WTC11 (cell line): ENCODE data around the gene MASP1. TPM values are rescaled to one million over a fixed set of nuclear protein-coding genes. Genes with fewer than 3 reads are reported as not detected.

Experiments
- ATAC-seq: fragments of 200-7000 bp; cut with Tn5 transposase; 2 replicates; pipeline ENCODE4 v1.10.0; 2021; ENCODE audit warnings: mild to moderate bottlenecking, moderate library complexity
- CTCF ChIA-PET: fragments of 300-600 bp; sonication (Branson Sonifier 250); formaldehyde crosslinking; loops from one replicate; lab custom pipeline; 2021; ENCODE audit warnings: antibody characterized with exemption; lab: Charles Lee
- POLR2A ChIA-PET: fragments of 350-600 bp; sonication (Branson Sonifier 250); formaldehyde crosslinking; loops from one replicate; lab custom pipeline; 2021; ENCODE audit warnings: antibody characterized with exemption; lab: Charles Lee
- DNase-seq: peaks from one replicate; pipeline ENCODE4 v3.0.0; 2021; ENCODE audit warnings: low spot score
- H3K27ac Mint-ChIP-seq: 2 replicates; pipeline ENCODE4 v1.8.0; 2021; ENCODE audit warnings: mixed read lengths
- H3K27me3 Mint-ChIP-seq: 2 replicates; pipeline ENCODE4 v1.8.0; 2021; ENCODE audit warnings: low read depth, mild to moderate bottlenecking, moderate library complexity, mixed read lengths
- H3K36me3 Mint-ChIP-seq: 2 replicates; pipeline ENCODE4 v1.8.0; 2021; ENCODE audit warnings: mixed read lengths
- H3K4me1 Mint-ChIP-seq: 2 replicates; pipeline ENCODE4 v1.8.0; 2022; ENCODE audit warnings: mixed read lengths
- H3K4me3 Mint-ChIP-seq: 2 replicates; pipeline ENCODE4 v1.8.0; 2021; ENCODE audit warnings: mild to moderate bottlenecking, moderate library complexity, mixed read lengths
- H3K9me3 Mint-ChIP-seq: 2 replicates; pipeline ENCODE4 v1.8.0; 2021; ENCODE audit warnings: mixed read lengths
- CBFB ChIP-seq: sonication (generic); formaldehyde crosslinking; IDR thresholded peaks from 2 replicates; pipeline ENCODE4 v1.8.1; 2022; ENCODE audit warnings: mild to moderate bottlenecking, low read depth, missing genetic modification reagents
- CREM ChIP-seq: sonication (generic); formaldehyde crosslinking; IDR thresholded peaks from 2 replicates; pipeline ENCODE4 v1.8.1; 2022; ENCODE audit warnings: mild to moderate bottlenecking, missing genetic modification reagents, moderate library complexity
- FOXJ3 ChIP-seq: sonication (generic); formaldehyde crosslinking; IDR thresholded peaks from 2 replicates; pipeline ENCODE4 v1.9.0; 2021; ENCODE audit warnings: missing genetic modification reagents, mild to moderate bottlenecking, borderline replicate concordance
- JAZF1 ChIP-seq: fragments of 250-450 bp; sonication (Bioruptor Pico); IDR thresholded peaks from 2 replicates; pipeline ENCODE4 v1.9.0; 2021; ENCODE audit warnings: moderate library complexity, mild to moderate bottlenecking, inconsistent platforms
- JUN ChIP-seq: sonication (generic); formaldehyde crosslinking; IDR thresholded peaks from 2 replicates; pipeline ENCODE4 v1.8.0; 2023; ENCODE audit warnings: mild to moderate bottlenecking, missing genetic modification reagents
- KAT7 ChIP-seq: sonication (generic); formaldehyde crosslinking; IDR thresholded peaks from 2 replicates; pipeline ENCODE4 v1.8.1; 2023; ENCODE audit warnings: missing genetic modification reagents, mild to moderate bottlenecking, borderline replicate concordance
- NFATC4 ChIP-seq: fragments of 250-450 bp; sonication (Bioruptor Pico); IDR thresholded peaks from 2 replicates; pipeline ENCODE4 v1.9.0; 2021; ENCODE audit warnings: mild to moderate bottlenecking
- NFE2L1 ChIP-seq: sonication (generic); formaldehyde crosslinking; IDR thresholded peaks from 2 replicates; pipeline ENCODE4 v1.8.1; 2023; ENCODE audit warnings: missing genetic modification reagents
- NFYB ChIP-seq: sonication (generic); formaldehyde crosslinking; conservative IDR thresholded peaks from 2 replicates; pipeline ENCODE4 v1.8.0; 2022; ENCODE audit warnings: low read depth, missing genetic modification reagents
- NR2C2 ChIP-seq: sonication (generic); formaldehyde crosslinking; IDR thresholded peaks from 2 replicates; pipeline ENCODE4 v1.8.0; 2022; ENCODE audit warnings: mild to moderate bottlenecking, missing genetic modification reagents
- PRRX2 ChIP-seq: fragments of 250-450 bp; sonication (Bioruptor Pico); IDR thresholded peaks from 2 replicates; pipeline ENCODE4 v1.8.0; 2021; ENCODE audit warnings: mild to moderate bottlenecking
- RORB ChIP-seq: fragments of 250-450 bp; sonication (Bioruptor Pico); IDR thresholded peaks from 2 replicates; pipeline ENCODE4 v1.9.0; 2021; ENCODE audit warnings: mild to moderate bottlenecking
- ZBTB21 ChIP-seq: sonication (generic); formaldehyde crosslinking; IDR thresholded peaks from 2 replicates; pipeline ENCODE4 v1.8.1; 2023; ENCODE audit warnings: mild to moderate bottlenecking, missing genetic modification reagents, borderline replicate concordance
- ZNF121 ChIP-seq: sonication (generic); formaldehyde crosslinking; IDR thresholded peaks from 2 replicates; pipeline ENCODE4 v1.8.0; 2023; ENCODE audit warnings: missing genetic modification reagents
- ZNF263 ChIP-seq: sonication (generic); formaldehyde crosslinking; IDR thresholded peaks from 2 replicates; pipeline ENCODE4 v1.8.1; 2022; ENCODE audit warnings: low read depth, mild to moderate bottlenecking, moderate library complexity, missing genetic modification reagents
- total RNA-seq: library from RNA; stranded (reverse); gene quantifications from 3 replicates; pipeline ENCODE4 v1.2.3, GENCODE V29; 2021
- TF ChIP-seq, protein P1 (sequence below): sonication (generic); formaldehyde crosslinking; IDR thresholded peaks from 2 replicates; pipeline ENCODE4 v1.8.1; 2023; ENCODE audit warnings: mild to moderate bottlenecking, missing genetic modification reagents, moderate library complexity
- TF ChIP-seq, protein P2 (sequence below): sonication (generic); formaldehyde crosslinking; IDR thresholded peaks from 2 replicates; pipeline ENCODE4 v1.8.1; 2022; ENCODE audit warnings: low read depth, mild to moderate bottlenecking, moderate library complexity, missing genetic modification reagents, borderline replicate concordance
- TF ChIP-seq, protein P3 (sequence below): sonication (generic); formaldehyde crosslinking; IDR thresholded peaks from 2 replicates; pipeline ENCODE4 v1.8.0; 2022; ENCODE audit warnings: mild to moderate bottlenecking, missing genetic modification reagents
- TF ChIP-seq, protein P4 (sequence below): fragments of 200-600 bp; IDR thresholded peaks from 2 replicates; pipeline ENCODE4 v1.8.0; 2022; ENCODE audit warnings: antibody characterized with exemption
- TF ChIP-seq, protein P5 (sequence below): sonication (generic); formaldehyde crosslinking; IDR thresholded peaks from 2 replicates; pipeline ENCODE4 v1.8.0; 2022; ENCODE audit warnings: mild to moderate bottlenecking, missing genetic modification reagents
- TF ChIP-seq, protein P6 (sequence below): sonication (generic); formaldehyde crosslinking; IDR thresholded peaks from 2 replicates; pipeline ENCODE4 v1.8.1; 2023; ENCODE audit warnings: mild to moderate bottlenecking, moderate library complexity, missing genetic modification reagents
- TF ChIP-seq, protein P7 (sequence below): sonication (generic); formaldehyde crosslinking; IDR thresholded peaks from 2 replicates; pipeline ENCODE4 v1.8.0; 2022; ENCODE audit warnings: mild to moderate bottlenecking, missing genetic modification reagents
- TF ChIP-seq, protein P8 (sequence below): fragments of 250-450 bp; sonication (Bioruptor Pico); IDR thresholded peaks from 2 replicates; pipeline ENCODE4 v2.1.2; 2022; ENCODE audit warnings: mild to moderate bottlenecking, moderate library complexity

The MASP1 gene
- total RNA-seq, 1 experiment from 2014 or later, result 2.2 TPM

DNA sequence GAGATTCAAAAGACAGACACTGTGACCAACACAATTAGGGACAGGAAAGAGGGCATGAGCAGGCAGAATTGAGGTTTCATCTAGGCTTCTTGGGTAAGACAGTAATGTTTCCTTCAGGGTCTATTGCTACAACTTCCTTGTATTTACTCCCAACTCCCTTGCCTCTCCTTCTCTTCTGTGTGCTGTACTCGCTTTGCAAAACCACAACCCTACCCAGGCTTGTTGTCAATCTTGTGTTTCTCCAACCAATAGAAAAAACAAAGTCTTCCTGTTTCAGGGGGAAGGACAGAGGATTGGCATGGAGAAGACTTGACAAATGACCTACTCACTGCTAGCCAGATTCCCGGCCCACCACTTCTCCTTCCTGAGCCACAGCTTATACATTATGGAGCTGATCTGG lies 36.3 kb upstream of the MASP1 start (continued):
- TF ChIP-seq, protein P1, sequence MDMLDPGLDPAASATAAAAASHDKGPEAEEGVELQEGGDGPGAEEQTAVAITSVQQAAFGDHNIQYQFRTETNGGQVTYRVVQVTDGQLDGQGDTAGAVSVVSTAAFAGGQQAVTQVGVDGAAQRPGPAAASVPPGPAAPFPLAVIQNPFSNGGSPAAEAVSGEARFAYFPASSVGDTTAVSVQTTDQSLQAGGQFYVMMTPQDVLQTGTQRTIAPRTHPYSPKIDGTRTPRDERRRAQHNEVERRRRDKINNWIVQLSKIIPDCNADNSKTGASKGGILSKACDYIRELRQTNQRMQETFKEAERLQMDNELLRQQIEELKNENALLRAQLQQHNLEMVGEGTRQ (CRISPR knock-in tag), result no peak
- TF ChIP-seq JUN (CRISPR knock-in tag), result no peak
- TF ChIP-seq, protein P2, sequence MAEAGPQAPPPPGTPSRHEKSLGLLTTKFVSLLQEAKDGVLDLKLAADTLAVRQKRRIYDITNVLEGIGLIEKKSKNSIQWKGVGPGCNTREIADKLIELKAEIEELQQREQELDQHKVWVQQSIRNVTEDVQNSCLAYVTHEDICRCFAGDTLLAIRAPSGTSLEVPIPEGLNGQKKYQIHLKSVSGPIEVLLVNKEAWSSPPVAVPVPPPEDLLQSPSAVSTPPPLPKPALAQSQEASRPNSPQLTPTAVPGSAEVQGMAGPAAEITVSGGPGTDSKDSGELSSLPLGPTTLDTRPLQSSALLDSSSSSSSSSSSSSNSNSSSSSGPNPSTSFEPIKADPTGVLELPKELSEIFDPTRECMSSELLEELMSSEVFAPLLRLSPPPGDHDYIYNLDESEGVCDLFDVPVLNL (CRISPR knock-in tag), result no peak
- no peak for TF ChIP-seq CREM
- no peak for TF ChIP-seq ZNF263 (CRISPR knock-in tag)

DNA sequence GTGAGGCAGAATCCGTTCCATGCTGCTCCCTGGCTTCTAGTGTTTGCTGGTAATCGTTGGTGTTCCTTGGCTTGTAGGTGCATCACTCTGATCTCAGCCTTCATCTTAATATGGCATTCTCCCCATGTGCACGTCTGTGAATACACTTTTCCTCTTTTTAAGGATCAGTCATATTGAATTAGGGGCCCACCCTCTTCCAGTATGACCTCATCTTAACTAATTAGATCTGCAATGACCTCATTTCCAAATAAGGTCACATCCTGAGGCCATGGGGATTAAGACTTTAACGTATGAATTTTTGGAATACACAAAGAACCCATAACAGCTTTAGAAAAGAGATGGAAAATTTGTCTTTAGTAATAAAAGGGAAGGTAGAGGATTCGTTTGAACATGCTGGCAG lies 34.1 kb upstream of the MASP1 start:
- Mint-ChIP-seq H3K27me3 (no peaks in the 10 kb centered on the region), H3K36me3 (no peaks in the 10 kb centered on the region), H3K9me3 (peaks cover 3% of the 10 kb centered on the region; the same call in 1 of the 2 replicates), H3K27ac (no peak overlapping the region), H3K4me3 (no peak overlapping the region), H3K4me1 (peaks cover 2% of the 10 kb centered on the region; the same call in 1 of the 2 replicates)
- ATAC-seq (no peak), DNase-seq (no peak)
- TF ChIP-seq NFE2L1 (CRISPR knock-in tag) (no peak), RORB (no peak), CBFB (CRISPR knock-in tag) (no peak)
- TF ChIP-seq, protein P3, sequence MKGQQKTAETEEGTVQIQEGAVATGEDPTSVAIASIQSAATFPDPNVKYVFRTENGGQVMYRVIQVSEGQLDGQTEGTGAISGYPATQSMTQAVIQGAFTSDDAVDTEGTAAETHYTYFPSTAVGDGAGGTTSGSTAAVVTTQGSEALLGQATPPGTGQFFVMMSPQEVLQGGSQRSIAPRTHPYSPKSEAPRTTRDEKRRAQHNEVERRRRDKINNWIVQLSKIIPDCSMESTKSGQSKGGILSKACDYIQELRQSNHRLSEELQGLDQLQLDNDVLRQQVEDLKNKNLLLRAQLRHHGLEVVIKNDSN (CRISPR knock-in tag), result no peak
- ChIA-PET POLR2A (no interaction called here), CTCF (interaction anchor here (0.5 to 1.7 kb wide), 3 partner anchors 40 to 354 kb away, joined by 3 to 10 read pairs (median 4); no protein-coding TSS in a partner anchor)

DNA sequence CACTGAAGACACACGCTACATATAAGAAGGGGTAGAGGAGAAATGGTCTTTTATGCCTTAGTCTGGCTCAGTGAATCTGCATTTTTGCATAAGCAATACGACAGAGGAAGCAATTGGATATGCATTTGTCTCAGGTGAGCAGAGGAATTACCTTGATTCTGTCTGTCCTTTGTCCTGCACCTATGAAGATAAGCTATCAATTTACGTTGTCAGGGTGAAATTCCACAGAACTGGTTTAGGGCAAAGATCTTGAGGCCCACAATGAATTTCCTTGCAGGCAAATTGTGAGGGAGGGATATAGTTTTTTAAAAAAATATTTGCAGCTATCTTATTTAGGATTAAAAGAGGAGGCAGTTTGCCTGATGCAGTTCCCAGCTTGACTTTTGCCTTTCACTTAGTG lies 31.6 kb upstream of the MASP1 start:
- Mint-ChIP-seq H3K27ac (no peak overlapping the region), H3K4me1 (peaks cover 17% of the 10 kb centered on the region), H3K27me3 (no peaks in the 10 kb centered on the region), H3K9me3 (0 out of 2 replicates have a peak, but pooled peaks cover 3% of the 10 kb centered on the region), H3K4me3 (no peak overlapping the region), H3K36me3 (0 out of 2 replicates have a peak, but pooled peaks cover 2% of the 10 kb centered on the region)
- ChIA-PET CTCF (interaction anchor here (1.0 to 9.5 kb wide), 4 partner anchors 103 to 391 kb away, joined by 3 to 433 read pairs (median 7); partner anchors contain the start of gene RPL39L), POLR2A (no interaction called here)
- ATAC-seq (no peak), DNase-seq (no peak)
- TF ChIP-seq, protein P4, sequence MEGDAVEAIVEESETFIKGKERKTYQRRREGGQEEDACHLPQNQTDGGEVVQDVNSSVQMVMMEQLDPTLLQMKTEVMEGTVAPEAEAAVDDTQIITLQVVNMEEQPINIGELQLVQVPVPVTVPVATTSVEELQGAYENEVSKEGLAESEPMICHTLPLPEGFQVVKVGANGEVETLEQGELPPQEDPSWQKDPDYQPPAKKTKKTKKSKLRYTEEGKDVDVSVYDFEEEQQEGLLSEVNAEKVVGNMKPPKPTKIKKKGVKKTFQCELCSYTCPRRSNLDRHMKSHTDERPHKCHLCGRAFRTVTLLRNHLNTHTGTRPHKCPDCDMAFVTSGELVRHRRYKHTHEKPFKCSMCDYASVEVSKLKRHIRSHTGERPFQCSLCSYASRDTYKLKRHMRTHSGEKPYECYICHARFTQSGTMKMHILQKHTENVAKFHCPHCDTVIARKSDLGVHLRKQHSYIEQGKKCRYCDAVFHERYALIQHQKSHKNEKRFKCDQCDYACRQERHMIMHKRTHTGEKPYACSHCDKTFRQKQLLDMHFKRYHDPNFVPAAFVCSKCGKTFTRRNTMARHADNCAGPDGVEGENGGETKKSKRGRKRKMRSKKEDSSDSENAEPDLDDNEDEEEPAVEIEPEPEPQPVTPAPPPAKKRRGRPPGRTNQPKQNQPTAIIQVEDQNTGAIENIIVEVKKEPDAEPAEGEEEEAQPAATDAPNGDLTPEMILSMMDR, result no peak
- TF ChIP-seq, protein P5, sequence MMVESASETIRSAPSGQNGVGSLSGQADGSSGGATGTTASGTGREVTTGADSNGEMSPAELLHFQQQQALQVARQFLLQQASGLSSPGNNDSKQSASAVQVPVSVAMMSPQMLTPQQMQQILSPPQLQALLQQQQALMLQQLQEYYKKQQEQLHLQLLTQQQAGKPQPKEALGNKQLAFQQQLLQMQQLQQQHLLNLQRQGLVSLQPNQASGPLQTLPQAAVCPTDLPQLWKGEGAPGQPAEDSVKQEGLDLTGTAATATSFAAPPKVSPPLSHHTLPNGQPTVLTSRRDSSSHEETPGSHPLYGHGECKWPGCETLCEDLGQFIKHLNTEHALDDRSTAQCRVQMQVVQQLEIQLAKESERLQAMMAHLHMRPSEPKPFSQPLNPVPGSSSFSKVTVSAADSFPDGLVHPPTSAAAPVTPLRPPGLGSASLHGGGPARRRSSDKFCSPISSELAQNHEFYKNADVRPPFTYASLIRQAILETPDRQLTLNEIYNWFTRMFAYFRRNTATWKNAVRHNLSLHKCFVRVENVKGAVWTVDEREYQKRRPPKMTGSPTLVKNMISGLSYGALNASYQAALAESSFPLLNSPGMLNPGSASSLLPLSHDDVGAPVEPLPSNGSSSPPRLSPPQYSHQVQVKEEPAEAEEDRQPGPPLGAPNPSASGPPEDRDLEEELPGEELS, result no peak
- TF ChIP-seq, protein P1 (CRISPR knock-in tag), result no peak
- TF ChIP-seq ZNF121 (CRISPR knock-in tag) (no peak), ZBTB21 (CRISPR knock-in tag) (no peak), FOXJ3 (CRISPR knock-in tag) (no peak), JAZF1 (CRISPR knock-in tag) (no peak), KAT7 (CRISPR knock-in tag) (no peak), JUN (CRISPR knock-in tag) (no peak), PRRX2 (CRISPR knock-in tag) (no peak), CREM (no peak), NR2C2 (CRISPR knock-in tag) (no peak), NFATC4 (CRISPR knock-in tag) (no peak), NFYB (CRISPR knock-in tag) (no peak)
- TF ChIP-seq, protein P6, sequence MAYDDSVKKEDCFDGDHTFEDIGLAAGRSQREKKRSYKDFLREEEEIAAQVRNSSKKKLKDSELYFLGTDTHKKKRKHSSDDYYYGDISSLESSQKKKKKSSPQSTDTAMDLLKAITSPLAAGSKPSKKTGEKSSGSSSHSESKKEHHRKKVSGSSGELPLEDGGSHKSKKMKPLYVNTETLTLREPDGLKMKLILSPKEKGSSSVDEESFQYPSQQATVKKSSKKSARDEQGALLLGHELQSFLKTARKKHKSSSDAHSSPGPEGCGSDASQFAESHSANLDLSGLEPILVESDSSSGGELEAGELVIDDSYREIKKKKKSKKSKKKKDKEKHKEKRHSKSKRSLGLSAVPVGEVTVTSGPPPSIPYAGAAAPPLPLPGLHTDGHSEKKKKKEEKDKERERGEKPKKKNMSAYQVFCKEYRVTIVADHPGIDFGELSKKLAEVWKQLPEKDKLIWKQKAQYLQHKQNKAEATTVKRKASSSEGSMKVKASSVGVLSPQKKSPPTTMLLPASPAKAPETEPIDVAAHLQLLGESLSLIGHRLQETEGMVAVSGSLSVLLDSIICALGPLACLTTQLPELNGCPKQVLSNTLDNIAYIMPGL (CRISPR knock-in tag), result no peak
- TF ChIP-seq, protein P7, sequence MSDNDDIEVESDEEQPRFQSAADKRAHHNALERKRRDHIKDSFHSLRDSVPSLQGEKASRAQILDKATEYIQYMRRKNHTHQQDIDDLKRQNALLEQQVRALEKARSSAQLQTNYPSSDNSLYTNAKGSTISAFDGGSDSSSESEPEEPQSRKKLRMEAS (CRISPR knock-in tag), result no peak
- TF ChIP-seq, protein P8, sequence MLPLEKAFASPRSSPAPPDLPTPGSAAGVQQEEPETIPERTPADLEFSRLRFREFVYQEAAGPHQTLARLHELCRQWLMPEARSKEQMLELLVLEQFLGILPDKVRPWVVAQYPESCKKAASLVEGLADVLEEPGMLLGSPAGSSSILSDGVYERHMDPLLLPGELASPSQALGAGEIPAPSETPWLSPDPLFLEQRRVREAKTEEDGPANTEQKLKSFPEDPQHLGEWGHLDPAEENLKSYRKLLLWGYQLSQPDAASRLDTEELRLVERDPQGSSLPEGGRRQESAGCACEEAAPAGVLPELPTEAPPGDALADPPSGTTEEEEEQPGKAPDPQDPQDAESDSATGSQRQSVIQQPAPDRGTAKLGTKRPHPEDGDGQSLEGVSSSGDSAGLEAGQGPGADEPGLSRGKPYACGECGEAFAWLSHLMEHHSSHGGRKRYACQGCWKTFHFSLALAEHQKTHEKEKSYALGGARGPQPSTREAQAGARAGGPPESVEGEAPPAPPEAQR (CRISPR knock-in tag), result no peak
